ENCODE measurements around the gene PLAAT4. TPM values are rescaled to one million over a fixed set of nuclear protein-coding genes. Genes with fewer than 3 reads are reported as not detected.

Gene PLAAT4
- total RNA-seq, 1 experiment from 2014 or later = 0.52 TPM

- ATAC-seq = no peak
- no peaks in the 10 kb centered on the region for H4K20me1 ChIP-seq (ENCODE audit: insufficient read depth)
- H3K9ac ChIP-seq (ENCODE audit: low read length) = no peak overlapping the region
- H3K4me3 ChIP-seq (replicated peaks in 1 of 2; ENCODE audit: low read depth in 1 of 2, low read length in 2 of 2) = no peak overlapping the region
- no peak overlapping the region for H2AFZ ChIP-seq (ENCODE audit: low read depth, low read length, poor library complexity, severe bottlenecking)
- no peaks in the 10 kb centered on the region; the same call in 1 of the 2 replicates for H3K27me3 ChIP-seq (ENCODE audit: insufficient read depth, low read length)
- H3K4me1 ChIP-seq (ENCODE audit: control insufficient read depth in 1 of 2, insufficient read depth in 2 of 2, low read length in 2 of 2) = peaks cover 0 to 8% of the 10 kb centered on the region in 2 experiments; a peak in 2 of 4 replicates
- ChIA-PET CTCF (no interaction called here), POLR2A (no interaction called here), RAD21 (ENCODE audit: low non-redundant PET in 1 of 2, low total read pairs in 2 of 2, uncharacterized antibody in 2 of 2, unreplicated experiment in 2 of 2) (interaction anchor here in 1 of 2 experiments (0.5 kb wide), 1 partner anchor 101 kb away, joined by 3 read pairs; no protein-coding TSS in a partner anchor)
- TF ChIP-seq SIN3A (IDR thresholded peaks at IDR 0.05; ENCODE audit: low read depth) (no peak), CTCF (IDR thresholded peaks at IDR 0.05 in 2 of 3, conservative IDR thresholded peaks at IDR 0.05 in 1 of 3; ENCODE audit: borderline replicate concordance in 1 of 3, insufficient read depth in 1 of 3, low read depth in 2 of 3, low read length in 2 of 3) (no peak), CBX3 (IDR thresholded peaks at IDR 0.05; ENCODE audit: low read depth) (no peak), FOSL1 (IDR thresholded peaks at IDR 0.05; ENCODE audit: low read depth) (no peak), YY1 (IDR thresholded peaks at IDR 0.05; ENCODE audit: extremely low read depth, insufficient replicate concordance, low read depth, low read length) (no peak), POLR2AphosphoS5 (IDR thresholded peaks at IDR 0.05; ENCODE audit: low read depth, low read length) (no peak), EZH2phosphoT487 (IDR thresholded peaks at IDR 0.05; ENCODE audit: borderline replicate concordance) (no peak), REST (IDR thresholded peaks at IDR 0.05; ENCODE audit: low read depth) (no peak), EZH2 (IDR thresholded peaks at IDR 0.05) (no peak), ATF3 (IDR thresholded peaks at IDR 0.05) (no peak), ELF1 (IDR thresholded peaks at IDR 0.05; ENCODE audit: borderline replicate concordance, low read depth) (no peak), ZNF274 (IDR thresholded peaks at IDR 0.05; ENCODE audit: low read depth, low read length) (no peak), SRF (IDR thresholded peaks at IDR 0.05; ENCODE audit: low read depth) (no peak), SP1 (IDR thresholded peaks at IDR 0.05; ENCODE audit: low read depth) (no peak), ZFX (IDR thresholded peaks at IDR 0.05) (no peak), POLR2A (IDR thresholded peaks at IDR 0.05; ENCODE audit: borderline replicate concordance, extremely low read depth, insufficient read depth, insufficient read length) (no peak)
- no TSS peak for BruUV-seq (replicated peaks)
- H3K36me3 ChIP-seq (ENCODE audit: control insufficient read depth in 1 of 2, insufficient read depth in 2 of 2, low read length in 2 of 2) = no peaks in the 10 kb centered on the region
- H3K4me2 ChIP-seq (ENCODE audit: low read length) = no peak overlapping the region
- no peaks in the 10 kb centered on the region for H3K79me2 ChIP-seq (ENCODE audit: insufficient read depth, low read length)
- no peak overlapping the region for H3K27ac ChIP-seq (ENCODE audit: low read depth, low read length)
- no peak for DNase-seq (ENCODE audit: low read depth, low spot score)
- no peaks in the 10 kb centered on the region for H3K9me3 ChIP-seq (ENCODE audit: control insufficient read depth in 1 of 2, insufficient read depth in 1 of 2, low read depth in 1 of 2, low read length in 2 of 2)
- no peaks in the 10 kb centered on the region for H3K9me2 ChIP-seq (ENCODE audit: insufficient read depth)
- intact Hi-C loops (cut with micrococcal nuclease) = no loop called here
These were observed 3.7 kb upstream of the PLAAT4 start for GRCh38 chr11:63532799-63533475.
